Measurements from ENCODE around the gene ERC1.

ERC1 gene

DNA sequence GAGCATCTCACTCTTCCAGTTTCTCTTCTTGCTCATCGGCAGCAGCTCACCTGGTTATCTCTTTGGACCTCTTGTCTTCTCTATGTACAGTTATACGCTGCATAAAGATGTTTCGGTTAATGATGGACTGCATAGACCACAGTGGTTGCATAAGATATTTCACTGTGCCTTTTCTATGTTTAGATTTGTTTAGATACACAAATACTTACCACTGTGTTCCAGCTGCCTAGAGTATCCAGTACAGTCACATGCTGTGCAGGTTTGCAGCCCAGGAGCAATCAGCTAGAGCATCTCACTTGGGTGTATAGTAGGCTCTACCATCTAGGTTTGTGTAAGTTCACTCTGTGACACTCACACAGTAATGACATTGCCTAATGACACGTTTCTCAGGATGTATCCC is 545.8 kb downstream of the ERC1 start:
- TF ChIP-seq PAX5 (IDR thresholded peaks at IDR 0.05; ENCODE audit: insufficient read depth, low read length, severe bottlenecking) (no peak), POLR2AphosphoS5 (IDR thresholded peaks at IDR 0.05; ENCODE audit: low read depth, low read length) (no peak), SPI1 (IDR thresholded peaks at IDR 0.05; ENCODE audit: low read depth, low read length) (no peak)
- FAIRE-seq (peak; percentile 83), DNase-seq (ENCODE audit: insufficient read length, low spot score) (no peak)

DNA sequence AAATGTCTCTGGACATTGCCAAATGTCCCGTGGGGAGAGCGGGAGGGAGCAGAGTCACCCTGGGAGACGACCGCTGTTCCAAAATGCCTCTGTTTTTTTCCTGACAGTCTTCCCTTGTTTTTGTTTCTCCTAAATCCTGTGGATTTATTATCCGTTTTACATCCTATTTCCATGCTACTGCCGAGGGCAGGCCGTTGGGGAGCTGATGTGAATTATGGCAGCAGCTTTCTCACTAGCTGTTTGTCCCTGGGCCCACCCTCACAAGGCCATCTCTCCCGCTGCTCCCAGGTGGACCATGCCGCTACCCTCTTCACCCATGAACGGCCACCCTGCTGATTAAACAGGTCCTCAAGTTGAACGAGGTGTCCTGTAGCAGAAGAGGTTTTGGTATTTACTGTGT is 548.1 kb downstream of the ERC1 start:
- FAIRE-seq (no peak), DNase-seq (ENCODE audit: insufficient read length, low spot score) (no peak)
- TF ChIP-seq POU2F2 (IDR thresholded peaks at IDR 0.05; ENCODE audit: low read depth, low read length) = no peak
- no peak for TF ChIP-seq POLR2A (IDR thresholded peaks at IDR 0.05; ENCODE audit: low read depth, low read length)
- no peak for TF ChIP-seq PAX5 (IDR thresholded peaks at IDR 0.05; ENCODE audit: insufficient read depth, low read length, severe bottlenecking)
- no peak for TF ChIP-seq POLR2AphosphoS5 (IDR thresholded peaks at IDR 0.05; ENCODE audit: low read depth, low read length)
- no peak for TF ChIP-seq SPI1 (IDR thresholded peaks at IDR 0.05; ENCODE audit: low read depth, low read length)
- TF ChIP-seq TAF1 (IDR thresholded peaks at IDR 0.05; ENCODE audit: low read depth, low read length) = no peak

DNA sequence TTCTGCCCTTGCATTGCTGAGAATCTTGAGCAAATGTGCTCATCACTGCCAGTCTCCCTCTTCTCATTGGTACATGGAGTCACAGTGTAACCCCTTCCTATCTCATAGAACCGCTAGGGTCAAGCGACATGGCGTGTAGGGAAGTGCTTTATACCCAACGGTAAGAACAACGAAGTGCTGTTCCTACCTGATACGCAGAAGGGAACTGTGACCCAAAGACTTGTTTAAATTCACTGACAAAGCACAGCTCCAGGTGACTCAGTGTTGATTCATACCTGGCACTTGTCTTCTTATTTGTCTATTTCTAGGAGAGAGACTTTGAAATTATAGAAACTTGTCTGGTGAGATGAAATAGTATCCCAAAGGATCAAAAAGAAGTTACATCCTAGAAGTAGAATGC is 549.7 kb downstream of the ERC1 start:
- DNase-seq (ENCODE audit: insufficient read length, low spot score) (no peak), FAIRE-seq (no peak)
- TF ChIP-seq POLR2A (IDR thresholded peaks at IDR 0.05; ENCODE audit: low read depth, low read length) (no peak), TAF1 (IDR thresholded peaks at IDR 0.05; ENCODE audit: low read depth, low read length) (no peak), SPI1 (IDR thresholded peaks at IDR 0.05; ENCODE audit: low read depth, low read length) (no peak), POU2F2 (IDR thresholded peaks at IDR 0.05; ENCODE audit: low read depth, low read length) (no peak), PAX5 (IDR thresholded peaks at IDR 0.05; ENCODE audit: insufficient read depth, low read length, severe bottlenecking) (no peak)

GRCh38 chr12:1542599-1542998 is 551.6 kb downstream of the ERC1 start:
- DNase-seq (ENCODE audit: insufficient read length, low spot score) = no peak
- peak; percentile 74 for FAIRE-seq
- no peak for TF ChIP-seq POU2F2 (IDR thresholded peaks at IDR 0.05; ENCODE audit: low read depth, low read length)
- TF ChIP-seq PAX5 (IDR thresholded peaks at IDR 0.05; ENCODE audit: insufficient read depth, low read length, severe bottlenecking) = no peak
- no peak for TF ChIP-seq TAF1 (IDR thresholded peaks at IDR 0.05; ENCODE audit: low read depth, low read length)
- TF ChIP-seq POLR2A (IDR thresholded peaks at IDR 0.05; ENCODE audit: low read depth, low read length) = no peak
- TF ChIP-seq SPI1 (IDR thresholded peaks at IDR 0.05; ENCODE audit: low read depth, low read length) = no peak
- no peak for TF ChIP-seq POLR2AphosphoS5 (IDR thresholded peaks at IDR 0.05; ENCODE audit: low read depth, low read length)

GRCh38 chr12:1544996-1545700 is 554.1 kb downstream of the ERC1 start:
- DNase-seq (ENCODE audit: insufficient read length, low spot score) (no peak), FAIRE-seq (peak; percentile 63)
- TF ChIP-seq SPI1 (IDR thresholded peaks at IDR 0.05; ENCODE audit: low read depth, low read length) (peak; percentile 40; the same call in 1 of the 2 replicates), PAX5 (IDR thresholded peaks at IDR 0.05; ENCODE audit: insufficient read depth, low read length, severe bottlenecking) (no peak)
